Measurements from ENCODE around the gene ARL8B. TPM values are rescaled to one million over a fixed set of nuclear protein-coding genes. Genes with fewer than 3 reads are reported as not detected.
A peak's percentile ranks its signal among the peaks of the same experiment; 100 is the strongest.

ARL8B gene
- total and polyA plus RNA-seq, 9 of the 15 experiments (the other 6 are each of a cell fraction or from before 2014, with no cell fraction given), result 28.5 to 99.4 (median 77.2) TPM

DNA sequence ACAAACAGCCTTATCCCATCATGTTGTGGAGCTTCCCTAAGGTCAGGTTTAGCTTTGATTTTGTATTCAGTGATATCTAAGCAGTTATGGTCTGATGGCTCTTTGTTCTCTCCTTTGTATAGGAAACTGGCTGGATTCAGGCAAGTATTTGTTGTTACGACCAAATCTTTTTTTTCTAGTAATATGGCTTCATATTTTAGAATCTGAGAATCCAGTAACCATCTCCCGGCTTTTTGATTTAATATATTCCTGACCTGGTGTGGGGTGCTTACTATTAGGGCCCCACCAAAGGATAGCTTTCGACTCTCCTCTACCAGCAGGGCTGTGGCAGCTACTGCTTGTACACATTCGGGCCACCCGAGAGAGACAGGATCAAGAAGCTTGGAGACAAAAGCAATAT lies 23.0 kb downstream of the ARL8B start:
- H3K4me1 ChIP-seq (replicated peaks in 1 of 2; ENCODE audit: control insufficient read depth in 2 of 2, insufficient read depth in 2 of 2, low read length in 2 of 2), result peaks cover 7 to 22% of the 10 kb centered on the region in 2 experiments; a peak in 3 of 5 replicates
- intact Hi-C loops (cut with micrococcal nuclease), result no loop called here
- H2AFZ ChIP-seq (ENCODE audit: low read depth, low read length), result no peak overlapping the region
- no peak overlapping the region for H3K9ac ChIP-seq (ENCODE audit: insufficient read depth in 1 of 2, low read depth in 2 of 2, low read length in 2 of 2)
- no peak overlapping the region for H3K4me3 ChIP-seq
- 87% methylated on average over 5 of the region's 5 CpGs for WGBS (ENCODE audit: insufficient coverage, low coverage, missing lambda C conversion rate)
- no peaks in the 10 kb centered on the region for H3K27me3 ChIP-seq (ENCODE audit: control insufficient read depth in 2 of 2, insufficient read depth in 2 of 2, low read length in 2 of 2)
- peaks cover 7% of the 10 kb centered on the region; the same call in 2 of the 3 replicates for H3K36me3 ChIP-seq (ENCODE audit: control insufficient read depth, insufficient read depth, low read length)
- FAIRE-seq, result no peak
- H3K9me3 ChIP-seq (replicated peaks; ENCODE audit: control insufficient read depth, insufficient read depth, low read depth, low read length), result no peaks in the 10 kb centered on the region
- CTCF ChIA-PET (ENCODE audit: low intra/inter-chr PET ratio), result no interaction called here
- H3K9me1 ChIP-seq (ENCODE audit: control insufficient read depth, insufficient read depth, low read length), result no peaks in the 10 kb centered on the region
- no TSS peak for BruUV-seq (replicated peaks)
- DNase-seq (ENCODE audit: extremely low read depth in 1 of 4, low spot score in 3 of 4), result no peak
- TF ChIP-seq ZNF408 (CRISPR knock-in tag; IDR thresholded peaks at IDR 0.05; ENCODE audit: low read depth) (peak; percentile 87; the same call in 1 of the 2 replicates), MTF1 (CRISPR knock-in tag; IDR thresholded peaks at IDR 0.05; ENCODE audit: borderline replicate concordance) (peak; percentile 48; the same call in 1 of the 2 replicates), ZNF707 (CRISPR knock-in tag; conservative IDR thresholded peaks at IDR 0.05) (peak; percentile 62; the same call in 1 of the 2 replicates), SRSF9 (IDR thresholded peaks at IDR 0.05; ENCODE audit: borderline replicate concordance, low read depth, low read length) (no peak), NFIX (CRISPR knock-in tag; IDR thresholded peaks at IDR 0.05; ENCODE audit: low read depth) (peak; percentile 56), ZNF354B (CRISPR knock-in tag; IDR thresholded peaks at IDR 0.05) (no peak), JUNB (CRISPR knock-in tag; conservative IDR thresholded peaks at IDR 0.05) (no peak), PPARD (CRISPR knock-in tag; IDR thresholded peaks at IDR 0.05) (0 out of 2 replicates have a peak, but pooled peaks have one; percentile 54), HOXB6 (CRISPR knock-in tag; IDR thresholded peaks at IDR 0.05; ENCODE audit: borderline replicate concordance) (0 out of 2 replicates have a peak, but pooled peaks have one; percentile 55), ZNF140 (CRISPR knock-in tag; IDR thresholded peaks at IDR 0.05) (0 out of 2 replicates have a peak, but pooled peaks have one; percentile 47)
- TF ChIP-seq, protein P1, sequence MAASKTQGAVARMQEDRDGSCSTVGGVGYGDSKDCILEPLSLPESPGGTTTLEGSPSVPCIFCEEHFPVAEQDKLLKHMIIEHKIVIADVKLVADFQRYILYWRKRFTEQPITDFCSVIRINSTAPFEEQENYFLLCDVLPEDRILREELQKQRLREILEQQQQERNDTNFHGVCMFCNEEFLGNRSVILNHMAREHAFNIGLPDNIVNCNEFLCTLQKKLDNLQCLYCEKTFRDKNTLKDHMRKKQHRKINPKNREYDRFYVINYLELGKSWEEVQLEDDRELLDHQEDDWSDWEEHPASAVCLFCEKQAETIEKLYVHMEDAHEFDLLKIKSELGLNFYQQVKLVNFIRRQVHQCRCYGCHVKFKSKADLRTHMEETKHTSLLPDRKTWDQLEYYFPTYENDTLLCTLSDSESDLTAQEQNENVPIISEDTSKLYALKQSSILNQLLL (CRISPR knock-in tag; IDR thresholded peaks at IDR 0.05; ENCODE audit: borderline replicate concordance), result peak; percentile 96
- TF ChIP-seq, protein P2, sequence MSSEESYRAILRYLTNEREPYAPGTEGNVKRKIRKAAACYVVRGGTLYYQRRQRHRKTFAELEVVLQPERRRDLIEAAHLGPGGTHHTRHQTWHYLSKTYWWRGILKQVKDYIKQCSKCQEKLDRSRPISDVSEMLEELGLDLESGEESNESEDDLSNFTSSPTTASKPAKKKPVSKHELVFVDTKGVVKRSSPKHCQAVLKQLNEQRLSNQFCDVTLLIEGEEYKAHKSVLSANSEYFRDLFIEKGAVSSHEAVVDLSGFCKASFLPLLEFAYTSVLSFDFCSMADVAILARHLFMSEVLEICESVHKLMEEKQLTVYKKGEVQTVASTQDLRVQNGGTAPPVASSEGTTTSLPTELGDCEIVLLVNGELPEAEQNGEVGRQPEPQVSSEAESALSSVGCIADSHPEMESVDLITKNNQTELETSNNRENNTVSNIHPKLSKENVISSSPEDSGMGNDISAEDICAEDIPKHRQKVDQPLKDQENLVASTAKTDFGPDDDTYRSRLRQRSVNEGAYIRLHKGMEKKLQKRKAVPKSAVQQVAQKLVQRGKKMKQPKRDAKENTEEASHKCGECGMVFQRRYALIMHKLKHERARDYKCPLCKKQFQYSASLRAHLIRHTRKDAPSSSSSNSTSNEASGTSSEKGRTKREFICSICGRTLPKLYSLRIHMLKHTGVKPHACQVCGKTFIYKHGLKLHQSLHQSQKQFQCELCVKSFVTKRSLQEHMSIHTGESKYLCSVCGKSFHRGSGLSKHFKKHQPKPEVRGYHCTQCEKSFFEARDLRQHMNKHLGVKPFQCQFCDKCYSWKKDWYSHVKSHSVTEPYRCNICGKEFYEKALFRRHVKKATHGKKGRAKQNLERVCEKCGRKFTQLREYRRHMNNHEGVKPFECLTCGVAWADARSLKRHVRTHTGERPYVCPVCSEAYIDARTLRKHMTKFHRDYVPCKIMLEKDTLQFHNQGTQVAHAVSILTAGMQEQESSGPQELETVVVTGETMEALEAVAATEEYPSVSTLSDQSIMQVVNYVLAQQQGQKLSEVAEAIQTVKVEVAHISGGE (CRISPR knock-in tag; IDR thresholded peaks at IDR 0.05), result peak in 1 of 3 experiments; percentile 56; a peak in 1 of 6 replicates
- H3K27ac ChIP-seq (ENCODE audit: extremely low read depth, low read depth, low read length), result no peak overlapping the region
- ATAC-seq, result no peak
- POLR2A ChIA-PET, result interaction anchor here (0.6 to 0.9 kb wide), 3 partner anchors 11 to 76 kb away, joined by 3 read pairs; no protein-coding TSS in a partner anchor
- in situ Hi-C loops (cut with MboI), result no loop called here
- no peak overlapping the region for H3K4me2 ChIP-seq (ENCODE audit: insufficient read depth, low read length)
- H4K20me1 ChIP-seq (replicated peaks; ENCODE audit: control insufficient read depth, insufficient read depth, low read length), result peaks cover 20% of the 10 kb centered on the region
- H3K79me2 ChIP-seq (ENCODE audit: control insufficient read depth, insufficient read depth, low read length), result peaks cover 100% of the 10 kb centered on the region

Data from K562 (cell line).